ENCODE results near the gene UBAC2. TPM values are rescaled to one million over a fixed set of nuclear protein-coding genes. Genes with fewer than 3 reads are reported as not detected.

Gene UBAC2
- total RNA-seq, 2 donors from 2014 or later = 40.2 to 43.0 TPM

DNA sequence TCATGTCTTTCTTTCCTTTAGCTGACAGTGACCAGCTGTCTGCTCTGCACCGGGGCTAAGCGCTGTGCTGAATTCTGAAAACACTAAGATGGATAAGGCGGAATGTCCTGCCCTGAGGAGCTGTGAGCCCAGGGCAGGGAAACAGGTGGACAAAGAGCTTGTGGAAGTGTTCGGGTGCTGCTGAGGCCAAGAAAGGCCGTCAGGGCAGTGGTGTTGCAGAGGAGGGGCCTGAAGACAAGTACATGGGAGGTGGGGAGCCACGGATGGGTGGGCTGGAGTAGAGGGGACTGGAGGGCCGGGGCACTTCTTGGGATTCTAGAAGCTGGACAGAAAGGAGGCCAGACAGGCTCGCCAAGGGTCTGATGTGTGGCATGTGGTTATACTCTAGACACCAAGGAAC is 172.8 kb downstream of the UBAC2 start:
- ATAC-seq (no peak), DNase-seq (no peak)
- intact Hi-C loops (cut with DNase I) = no loop called here

- DNase-seq = no peak
- ATAC-seq = no peak
- intact Hi-C loops (cut with DNase I) = no loop called here
Observed at GRCh38 chr13:99374169-99374991, 173.7 kb downstream of the UBAC2 start.

DNA sequence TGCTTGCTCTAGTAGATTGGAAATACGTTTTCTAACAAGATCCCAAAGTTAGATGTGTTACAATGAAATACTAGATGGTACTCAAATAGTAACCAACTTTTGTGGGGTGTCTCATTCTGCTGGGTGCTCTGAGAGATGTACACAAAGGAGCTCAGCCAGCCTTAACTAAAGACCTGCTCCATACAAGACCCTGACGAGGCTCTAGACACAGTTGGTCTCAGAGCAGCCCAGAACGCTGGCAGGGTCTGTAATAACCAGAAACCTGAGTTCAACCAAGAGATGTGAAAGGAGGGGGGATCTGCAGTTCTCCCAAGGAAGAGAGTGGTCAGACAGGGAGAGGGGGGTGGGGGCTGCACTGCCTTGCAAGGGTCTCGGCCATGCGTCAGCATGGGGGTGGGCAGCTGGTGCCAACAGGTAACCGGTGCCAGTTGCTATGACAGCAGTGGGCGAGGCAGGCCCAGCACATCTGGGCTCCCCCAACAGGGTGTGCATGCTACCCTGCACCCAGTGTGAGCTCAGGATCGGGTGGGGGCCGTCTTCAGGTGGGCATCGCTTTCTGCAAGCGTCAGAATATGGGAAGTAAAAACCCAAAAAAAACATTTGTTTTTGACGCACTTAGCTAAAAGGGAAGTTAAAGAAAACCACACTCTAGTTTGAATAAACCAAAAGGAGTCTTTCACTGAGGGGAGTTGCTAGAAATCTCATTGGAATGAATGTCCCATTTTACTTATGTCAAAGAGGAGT is 174.5 kb downstream of the UBAC2 start:
- intact Hi-C loops (cut with DNase I) = no loop called here
- DNase-seq (no peak), ATAC-seq (peak; percentile 27 to 46)

DNA sequence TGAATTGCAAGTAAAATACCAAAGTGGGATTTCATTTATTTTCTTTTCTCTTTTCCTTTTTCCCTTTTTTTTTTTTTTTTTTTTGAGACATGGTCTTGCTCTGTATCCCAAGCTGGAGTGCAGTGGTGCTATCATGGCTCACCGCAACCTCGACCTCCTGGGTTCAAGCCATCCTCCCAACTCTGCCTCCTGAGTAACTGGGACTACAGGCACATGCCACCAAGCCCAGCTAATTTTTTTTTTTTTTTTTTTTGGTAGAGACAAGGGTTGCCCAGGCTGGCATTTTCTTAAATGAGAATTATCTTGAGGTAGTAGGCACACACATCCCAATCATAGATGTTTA is 175.1 kb downstream of the UBAC2 start:
- intact Hi-C loops (cut with DNase I) = no loop called here

GRCh38 chr13:99376132-99376531 is 175.5 kb downstream of the UBAC2 start:
- peak; percentile 45 to 50 for ATAC-seq
- DNase-seq = no peak
- intact Hi-C loops (cut with DNase I) = no loop called here

More for the DNA sequence above, 175.1 kb downstream of the UBAC2 start:
- ATAC-seq = no peak
- no peak for DNase-seq

DNA sequence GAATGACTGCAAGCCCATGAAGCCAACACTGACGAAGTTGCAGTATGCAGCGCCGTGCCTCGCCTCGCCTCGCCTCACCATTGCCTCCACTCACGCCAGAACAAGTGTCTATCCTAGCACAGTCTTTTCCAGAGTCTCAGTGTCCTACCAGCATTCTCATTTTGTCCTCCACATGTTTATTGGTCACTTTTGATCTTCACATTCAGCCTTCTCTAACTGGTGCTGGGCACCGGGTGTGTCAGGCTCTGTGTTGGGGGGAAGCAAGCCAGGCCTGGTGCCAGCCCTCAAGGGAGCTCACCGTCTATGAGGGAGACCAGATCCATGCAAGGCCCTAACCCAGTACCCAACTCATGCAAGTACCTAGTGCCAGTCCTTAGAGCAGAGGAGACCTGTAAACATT is 176.3 kb downstream of the UBAC2 start:
- intact Hi-C loops (cut with DNase I) = no loop called here
- no peak for ATAC-seq

GRCh38 chr13:99377641-99378040 is 177.0 kb downstream of the UBAC2 start:
- intact Hi-C loops (cut with DNase I) = no loop called here
- no peak for ATAC-seq

More for the DNA sequence above, 176.3 kb downstream of the UBAC2 start:
- no peak for DNase-seq

GRCh38 chr13:99378985-99379733 is 178.5 kb downstream of the UBAC2 start:
- ATAC-seq (no peak), DNase-seq (no peak)
- intact Hi-C loops (cut with DNase I) = no loop called here

More at GRCh38 chr13:99377641-99378040, 177.0 kb downstream of the UBAC2 start:
- DNase-seq = no peak

DNA sequence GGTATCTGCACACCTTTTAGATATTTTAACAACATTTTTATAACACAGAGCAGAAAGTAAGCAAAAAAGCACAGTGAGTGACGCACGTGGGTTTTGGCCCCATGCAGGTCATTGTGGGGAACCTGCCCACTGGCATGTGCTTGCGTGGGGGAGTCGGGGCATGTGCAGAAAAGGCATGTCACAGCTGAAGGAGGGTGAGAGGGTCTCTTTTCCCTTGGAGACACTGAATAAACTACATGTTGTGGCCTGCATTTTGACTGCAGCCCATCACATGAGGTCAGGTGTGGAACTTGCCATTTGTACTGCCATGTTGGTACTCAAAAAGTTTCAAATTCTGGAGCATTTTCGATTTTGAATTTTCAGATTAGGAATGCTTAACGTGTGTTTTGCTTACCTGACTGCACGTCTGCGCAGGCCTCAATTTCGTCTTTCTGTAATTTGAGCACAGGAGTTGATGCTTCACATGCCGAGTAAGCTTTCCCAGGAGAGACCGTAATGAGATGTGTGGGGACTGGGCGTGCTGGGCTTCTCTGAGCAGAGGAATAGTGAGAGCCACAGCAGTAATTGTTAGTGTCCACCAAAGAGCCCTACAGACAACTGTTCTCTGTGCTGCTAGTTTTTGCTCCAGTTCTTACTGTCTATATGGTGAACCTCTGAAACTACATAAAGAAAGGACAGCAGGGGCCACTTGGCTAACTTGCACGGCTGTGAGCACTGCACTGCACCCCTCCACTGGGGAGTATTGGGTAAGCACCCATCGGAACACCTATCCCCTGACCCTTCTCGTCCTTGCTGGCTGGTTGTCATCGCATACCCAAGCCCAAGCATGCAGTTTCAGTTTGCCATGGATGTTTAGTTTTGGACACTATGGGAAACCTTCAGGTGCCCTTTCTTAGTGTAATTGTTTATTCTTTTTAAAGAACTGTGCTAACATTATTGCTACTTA is 179.5 kb downstream of the UBAC2 start:
- ATAC-seq (no peak), DNase-seq (no peak)
- intact Hi-C loops (cut with DNase I) = loop anchor here in 1 of 2 donors (5.0 kb wide), 1 partner anchor 93 kb away; no protein-coding TSS in a partner anchor

DNA sequence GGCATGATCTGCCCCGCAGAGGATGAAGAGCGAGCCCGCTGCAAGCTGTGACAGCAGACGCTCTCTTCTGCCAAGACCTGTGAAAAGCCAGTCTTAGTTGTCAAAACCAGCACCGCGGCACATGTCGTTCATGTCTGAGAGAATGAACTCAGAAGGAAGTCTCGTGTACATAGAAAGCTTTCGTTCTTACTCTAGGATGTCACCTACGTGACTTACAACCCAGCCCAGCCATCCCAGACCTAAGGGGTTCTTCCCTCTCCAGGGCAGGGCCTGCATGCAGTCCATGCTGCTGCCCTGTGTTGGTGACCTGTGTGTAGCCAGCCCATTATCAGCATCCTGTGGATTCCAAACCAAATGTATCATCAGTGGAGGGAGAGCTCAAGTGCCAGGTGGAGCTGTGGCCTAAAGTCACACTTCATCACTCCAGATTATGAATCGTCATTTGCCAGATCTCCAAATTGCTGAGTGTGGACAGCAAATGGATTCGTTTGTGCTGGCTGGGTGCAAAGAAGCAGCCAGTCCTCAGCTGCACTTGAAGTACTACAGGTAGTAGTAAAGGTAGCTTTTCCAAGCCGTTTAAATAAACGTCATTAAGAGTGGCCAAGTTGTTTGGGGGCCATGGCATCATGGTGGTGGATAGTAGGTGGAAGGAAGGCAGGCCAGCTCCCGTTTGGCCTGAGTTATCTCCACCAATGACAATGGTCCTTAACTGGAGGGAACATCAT is 180.4 kb downstream of the UBAC2 start:
- DNase-seq = no peak
- ATAC-seq = peak; percentile 86 to 87
- intact Hi-C loops (cut with DNase I) = loop anchor here in 1 of 2 donors (5.0 kb wide), 1 partner anchor 94 kb away; no protein-coding TSS in a partner anchor

DNA sequence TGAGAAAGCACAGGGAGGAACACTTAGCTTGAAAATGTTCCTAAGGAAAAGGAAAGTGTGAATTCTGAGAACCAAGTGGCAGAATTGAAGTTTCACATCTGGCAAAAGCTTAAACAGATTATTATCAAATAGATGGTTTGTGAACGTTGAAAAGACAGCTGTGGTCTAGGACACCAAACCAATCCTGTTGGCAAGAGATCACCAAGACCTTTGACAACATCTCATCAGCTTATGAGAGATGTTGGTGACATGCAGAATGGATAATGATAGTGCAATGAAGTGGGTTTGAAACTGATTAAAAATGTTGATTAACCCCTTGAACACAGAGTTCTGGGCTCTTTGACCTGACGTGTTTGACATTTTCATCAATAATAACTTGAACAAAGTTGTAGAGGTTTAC is 181.1 kb downstream of the UBAC2 start:
- intact Hi-C loops (cut with DNase I) = loop anchor here in 1 of 2 donors (5.0 kb wide), 1 partner anchor 94 kb away; no protein-coding TSS in a partner anchor
- DNase-seq (no peak), ATAC-seq (no peak)

GRCh38 chr13:99382428-99383133 is 181.9 kb downstream of the UBAC2 start:
- no peak for ATAC-seq
- intact Hi-C loops (cut with DNase I) = loop anchor here in 1 of 2 donors (5.0 kb wide), 1 partner anchor 95 kb away; no protein-coding TSS in a partner anchor
- DNase-seq = no peak

- intact Hi-C loops (cut with DNase I) = loop anchor here in 1 of 2 donors (5.0 kb wide), 1 partner anchor 96 kb away; no protein-coding TSS in a partner anchor
- peak in 1 of 2 donors; percentile 7 for ATAC-seq
- no peak for DNase-seq
Observed at GRCh38 chr13:99383511-99383921, 182.9 kb downstream of the UBAC2 start.

DNA sequence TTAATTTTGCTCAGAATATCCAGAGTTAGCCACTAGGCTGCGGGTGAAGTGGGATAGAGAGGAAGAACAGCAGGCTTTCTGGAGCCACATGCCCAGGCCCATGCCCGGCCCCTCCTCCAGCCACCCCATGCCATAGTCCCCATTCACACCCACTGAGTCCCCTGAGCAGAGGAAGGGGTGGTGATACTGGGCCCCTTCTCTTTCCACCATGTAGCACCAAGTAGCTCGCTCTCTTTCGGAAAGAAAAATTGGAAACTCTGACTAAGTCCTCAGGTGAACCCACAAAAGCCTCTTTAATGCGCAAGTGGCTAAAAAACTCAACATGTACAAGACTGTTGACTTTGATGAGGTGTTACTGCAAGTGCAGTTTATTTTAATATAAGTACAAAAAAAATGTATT is 183.3 kb downstream of the UBAC2 start:
- intact Hi-C loops (cut with DNase I) = loop anchor here in 1 of 2 donors (5.0 kb wide), 1 partner anchor 97 kb away; no protein-coding TSS in a partner anchor
- no peak for ATAC-seq
- no peak for DNase-seq

- DNase-seq = no peak
- intact Hi-C loops (cut with DNase I) = loop anchor here in 1 of 2 donors (5.0 kb wide), 1 partner anchor 97 kb away; no protein-coding TSS in a partner anchor
Observed at GRCh38 chr13:99384468-99384867, 183.8 kb downstream of the UBAC2 start.

GRCh38 chr13:99385161-99385560 is 184.5 kb downstream of the UBAC2 start:
- DNase-seq (no peak), ATAC-seq (no peak)
- intact Hi-C loops (cut with DNase I) = loop anchor here in 1 of 2 donors (5.0 kb wide), 1 partner anchor 52 kb away; no protein-coding TSS in a partner anchor

More at GRCh38 chr13:99384468-99384867, 183.8 kb downstream of the UBAC2 start:
- ATAC-seq = no peak

DNA sequence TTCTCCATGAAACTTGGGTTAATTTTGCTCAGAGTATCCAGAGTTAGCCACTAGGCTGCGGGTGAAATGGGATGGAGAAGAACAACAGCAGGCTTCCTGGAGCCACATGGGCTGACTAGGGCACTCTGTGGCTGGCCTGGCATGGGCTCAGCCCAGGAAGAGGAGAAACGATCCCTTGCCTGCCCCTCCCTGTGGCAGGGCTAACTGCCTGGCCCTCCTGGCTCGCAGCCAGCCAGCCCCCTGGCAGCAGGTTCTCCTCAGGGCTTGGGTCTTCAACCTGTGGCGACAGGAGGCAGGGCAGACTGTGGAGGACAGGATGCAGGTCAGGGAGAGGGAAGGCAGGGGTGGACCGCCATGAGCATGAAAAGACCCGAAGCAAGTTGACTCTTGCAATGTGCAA is 185.3 kb downstream of the UBAC2 start:
- intact Hi-C loops (cut with DNase I) = loop anchor here in 1 of 2 donors (5.0 kb wide), 1 partner anchor 51 kb away; no protein-coding TSS in a partner anchor
- no peak for DNase-seq

More for the DNA sequence above, 185.3 kb downstream of the UBAC2 start:
- ATAC-seq = no peak
